ENCODE data around the gene OARD1. TPM values are rescaled to one million over a fixed set of nuclear protein-coding genes. Genes with fewer than 3 reads are reported as not detected.
A peak's percentile ranks its signal among the peaks of the same experiment; 100 is the strongest.

Gene OARD1
- total and polyA plus RNA-seq, 2 of the 8 experiments (the other 6 are each of a cell fraction or from before 2014, with no cell fraction given): 16.8 to 35.8 TPM

GRCh38 chr6:41072836-41073202, 663 bp upstream of the OARD1 start, which contains the start of gene NFYA:
Gene NFYA, plus strand, starts transcription at chr6:41072974. Its CDS starts 6,116 bp downstream, at chr6:41079090.
- peaks cover 32 to 42% of the 10 kb centered on the region in 2 experiments for H3K79me2 ChIP-seq (ENCODE audit: control insufficient read depth in 1 of 2, insufficient read depth in 2 of 2, low read length in 2 of 2)
- H3K9ac ChIP-seq (replicated peaks in 1 of 4; ENCODE audit: extremely low read depth in 1 of 4, low read depth in 3 of 4, low read length in 3 of 4): peak within 1 kb of the TSS; percentile 86 to 94 (median 93)
- H3K4ac ChIP-seq (replicated peaks; ENCODE audit: insufficient read length, low read depth, low read length): peak within 1 kb of the TSS; percentile 91
- H2BK120ac ChIP-seq (replicated peaks; ENCODE audit: low read depth, low read length): no peak within 1 kb of the TSS
- peak within 1 kb of the TSS; percentile 96 for H3K27ac ChIP-seq (ENCODE audit: low read depth, low read length)
- ChIA-PET CTCF (ENCODE audit: partially characterized antibody) (interaction anchor here (0.8 kb wide), 1 partner anchor 28 kb away, joined by 3 read pairs; no protein-coding TSS in a partner anchor), POLR2A (ENCODE audit: partially characterized antibody) (interaction anchor here (0.6 to 2.6 kb wide), 6 partner anchors 10 to 45 kb away, joined by 3 to 9 read pairs (median 5); partner anchors contain the start of gene APOBEC2)
- H3K9me3 ChIP-seq (ENCODE audit: insufficient read depth in 2 of 2, low read depth in 1 of 2, low read length in 1 of 2): no peaks in the 10 kb centered on the region
- H2BK5ac ChIP-seq (ENCODE audit: low read depth, low read length): peak within 1 kb of the TSS; percentile 98
- no peaks in the 10 kb centered on the region for H3K27me3 ChIP-seq (replicated peaks in 1 of 4; ENCODE audit: control insufficient read depth in 3 of 4, extremely low read depth in 1 of 4, insufficient read depth in 3 of 4, low read length in 3 of 4)
- no peak within 1 kb of the TSS for H2BK12ac ChIP-seq (ENCODE audit: low read depth, low read length)
- peaks cover 0 to 7% of the 10 kb centered on the region in 2 experiments for H4K20me1 ChIP-seq (replicated peaks in 1 of 2; ENCODE audit: control insufficient read depth in 1 of 2, insufficient read depth in 2 of 2, low read length in 2 of 2)
- H3K4me3 ChIP-seq (ENCODE audit: extremely low read depth in 1 of 4, insufficient read depth in 2 of 4, low read depth in 3 of 4, low read length in 4 of 4): peak within 1 kb of the TSS; percentile 83 to 96 (median 92)
- peaks cover 0 to 15% (median 6%) of the 10 kb centered on the region in 4 experiments; a peak in 5 of 8 replicates for H3K36me3 ChIP-seq (ENCODE audit: control insufficient read depth in 2 of 4, insufficient read depth in 4 of 4, low read length in 3 of 4)
- H2AK5ac ChIP-seq (ENCODE audit: low read depth, low read length): peak within 1 kb of the TSS; percentile 14; the same call in 1 of the 2 replicates
- peaks cover 11% of the 10 kb centered on the region for H3K23me2 ChIP-seq (ENCODE audit: low read depth, low read length)
- peak; percentile 72 for FAIRE-seq
- H3K23ac ChIP-seq (ENCODE audit: insufficient read length): peak within 1 kb of the TSS; percentile 18
- DNase-seq (ENCODE audit: low read depth in 1 of 2, low spot score in 2 of 2): peak in 1 of 2 experiments; percentile 99
- H2BK20ac ChIP-seq (ENCODE audit: low read length): 0 out of 2 replicates have a peak within 1 kb of the TSS, but pooled peaks have one; percentile 44
- peaks cover 2 to 5% (median 4%) of the 10 kb centered on the region in 4 experiments; a peak in 3 of 7 replicates for H3K4me1 ChIP-seq (replicated peaks in 1 of 4; ENCODE audit: control insufficient read depth in 3 of 4, insufficient read depth in 4 of 4, low read length in 3 of 4)
- H4K5ac ChIP-seq (ENCODE audit: insufficient read length, low read depth, low read length): peak within 1 kb of the TSS; percentile 91
- 2% methylated on average over 30 of the region's 37 CpGs; no CpG with 5 or more reads in 1 of the 2 experiments for WGBS, 2 experiments (ENCODE audit: extremely low coverage in 1 of 2, insufficient coverage in 1 of 2, insufficient read length in 1 of 2, insufficient replicate concordance in 2 of 2, low coverage in 1 of 2, low lambda C conversion rate in 2 of 2, missing lambda C conversion rate in 1 of 2)
- peak within 1 kb of the TSS; percentile 87 for H4K91ac ChIP-seq (replicated peaks; ENCODE audit: insufficient read length, low read length)
- no peak within 1 kb of the TSS for H2BK15ac ChIP-seq (ENCODE audit: low read length)
- H4K8ac ChIP-seq (ENCODE audit: extremely low read depth, insufficient read depth, low read length): peak within 1 kb of the TSS; percentile 97
- peak within 1 kb of the TSS; percentile 97 for H3K56ac ChIP-seq (replicated peaks; ENCODE audit: insufficient read length, low read depth, low read length)
- H3K79me1 ChIP-seq (ENCODE audit: low read depth, low read length): no peaks in the 10 kb centered on the region
- peak within 1 kb of the TSS; percentile 16; the same call in 1 of the 2 replicates for H2AFZ ChIP-seq (ENCODE audit: low read length)
- H3K18ac ChIP-seq (ENCODE audit: extremely low read depth, low read length): peak within 1 kb of the TSS; percentile 96
- peak within 1 kb of the TSS; percentile 89 to 98 for H3K4me2 ChIP-seq (ENCODE audit: insufficient read depth in 1 of 2, low read depth in 2 of 2, low read length in 2 of 2)
- peak within 1 kb of the TSS; percentile 8 for H3K14ac ChIP-seq (ENCODE audit: insufficient read length)
- TF ChIP-seq, protein P1, sequence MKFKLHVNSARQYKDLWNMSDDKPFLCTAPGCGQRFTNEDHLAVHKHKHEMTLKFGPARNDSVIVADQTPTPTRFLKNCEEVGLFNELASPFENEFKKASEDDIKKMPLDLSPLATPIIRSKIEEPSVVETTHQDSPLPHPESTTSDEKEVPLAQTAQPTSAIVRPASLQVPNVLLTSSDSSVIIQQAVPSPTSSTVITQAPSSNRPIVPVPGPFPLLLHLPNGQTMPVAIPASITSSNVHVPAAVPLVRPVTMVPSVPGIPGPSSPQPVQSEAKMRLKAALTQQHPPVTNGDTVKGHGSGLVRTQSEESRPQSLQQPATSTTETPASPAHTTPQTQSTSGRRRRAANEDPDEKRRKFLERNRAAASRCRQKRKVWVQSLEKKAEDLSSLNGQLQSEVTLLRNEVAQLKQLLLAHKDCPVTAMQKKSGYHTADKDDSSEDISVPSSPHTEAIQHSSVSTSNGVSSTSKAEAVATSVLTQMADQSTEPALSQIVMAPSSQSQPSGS (IDR thresholded peaks at IDR 0.05; ENCODE audit: low read length): no peak
- TF ChIP-seq SP1 (IDR thresholded peaks at IDR 0.05; ENCODE audit: low read depth, low read length): peak; percentile 84
- peak; percentile 33 for TF ChIP-seq KDM4A (IDR thresholded peaks at IDR 0.05; ENCODE audit: low read depth, low read length, severe bottlenecking)
- TF ChIP-seq YY1 (IDR thresholded peaks at IDR 0.05; ENCODE audit: low read depth, low read length): peak; percentile 89
- TF ChIP-seq RBBP5 (IDR thresholded peaks at IDR 0.05; ENCODE audit: borderline replicate concordance, low read depth, low read length): peak; percentile 1; the same call in 1 of the 2 replicates
- peak; percentile 36; the same call in 1 of the 2 replicates for TF ChIP-seq NRF1 (IDR thresholded peaks at IDR 0.05; ENCODE audit: low read depth, low read length)
- TF ChIP-seq SIX5 (IDR thresholded peaks at IDR 0.05; ENCODE audit: low read depth, low read length): no peak
- peak; percentile 49; the same call in 1 of the 2 replicates for TF ChIP-seq E2F6 (IDR thresholded peaks at IDR 0.05)
- 0 out of 2 replicates have a peak, but pooled peaks have one; percentile 5 for TF ChIP-seq SP4 (IDR thresholded peaks at IDR 0.05; ENCODE audit: low read length)
- TF ChIP-seq TAF1 (IDR thresholded peaks at IDR 0.05; ENCODE audit: low read depth, low read length): peak; percentile 67
- no peak for TF ChIP-seq SIRT6 (IDR thresholded peaks at IDR 0.05; ENCODE audit: low read length)
